GM11168 (cell line): Measurements from ENCODE around the gene DNAH3.

Experiments used
- in situ Hi-C: fragments of 300-500 bp; cut with MboI; formaldehyde crosslinking; loops from one replicate; pipeline ENCODE4 v1.12.0; 2022; ENCODE audit warnings: low sequenced_read_pairs; ENCODE audit not compliant: unreplicated experiment

Gene DNAH3

GRCh38 chr16:21150375-21151001 is at the start of gene DNAH3:
TSS of gene DNAH3 (minus strand) at chr16:21150846. CDS start at chr16:21150319, 527 bp downstream.
- in situ Hi-C loops = no loop called here

GRCh38 chr16:21199607-21200218 is 49.1 kb upstream of the DNAH3 start:
- in situ Hi-C loops = loop anchor here (10.0 kb wide), 1 partner anchor 75 kb away; the partner anchor contains the start of gene CRYM

GRCh38 chr16:21197621-21198020 is 47.0 kb upstream of the DNAH3 start:
- in situ Hi-C loops = loop anchor here (10.0 kb wide), 1 partner anchor 77 kb away; the partner anchor contains the start of gene CRYM

GRCh38 chr16:21197112-21197511 is 46.5 kb upstream of the DNAH3 start:
- in situ Hi-C loops = loop anchor here (10.0 kb wide), 1 partner anchor 78 kb away; the partner anchor contains the start of gene CRYM

GRCh38 chr16:21195330-21195729 is 44.7 kb upstream of the DNAH3 start:
- in situ Hi-C loops = loop anchor here (10.0 kb wide), 1 partner anchor 79 kb away; the partner anchor contains the start of gene CRYM

- in situ Hi-C loops = loop anchor here (10.0 kb wide), 1 partner anchor 80 kb away; the partner anchor contains the start of gene CRYM
Measured at GRCh38 chr16:21194771-21195301, 44.2 kb upstream of the DNAH3 start.

- in situ Hi-C loops = loop anchor here (10.0 kb wide), 1 partner anchor 82 kb away; the partner anchor contains the start of gene CRYM
Measured at GRCh38 chr16:21192991-21193390, 42.3 kb upstream of the DNAH3 start.

- in situ Hi-C loops = loop anchor here (10.0 kb wide), 1 partner anchor 84 kb away; the partner anchor contains the start of gene CRYM
Measured at GRCh38 chr16:21190599-21190998, 40.0 kb upstream of the DNAH3 start.

- in situ Hi-C loops = loop anchor here (10.0 kb wide), 1 partner anchor 85 kb away; the partner anchor contains the start of gene CRYM
Measured at GRCh38 chr16:21190013-21190412, 39.4 kb upstream of the DNAH3 start.

GRCh38 chr16:21189311-21189710 is 38.7 kb upstream of the DNAH3 start:
- in situ Hi-C loops = loop anchor here (5.0 kb wide), 1 partner anchor 373 kb away; no protein-coding TSS in a partner anchor

- in situ Hi-C loops = loop anchor here (5.0 kb wide), 1 partner anchor 376 kb away; no protein-coding TSS in a partner anchor
Measured at GRCh38 chr16:21186326-21186691, 35.7 kb upstream of the DNAH3 start.

GRCh38 chr16:21185659-21186325 is 35.1 kb upstream of the DNAH3 start:
- in situ Hi-C loops = loop anchor here (5.0 kb wide), 1 partner anchor 377 kb away; no protein-coding TSS in a partner anchor

- in situ Hi-C loops = loop anchor here (5.0 kb wide), 1 partner anchor 377 kb away; no protein-coding TSS in a partner anchor
Measured at GRCh38 chr16:21184834-21185233, 34.2 kb upstream of the DNAH3 start.

- in situ Hi-C loops = no loop called here
Measured at GRCh38 chr16:21183995-21184394, 33.3 kb upstream of the DNAH3 start.

GRCh38 chr16:21179983-21180365 is 29.3 kb upstream of the DNAH3 start:
- in situ Hi-C loops = loop anchor here (10.0 kb wide), 1 partner anchor 1495 kb away; no protein-coding TSS in a partner anchor

GRCh38 chr16:21179126-21179982 is 28.7 kb upstream of the DNAH3 start:
- in situ Hi-C loops = loop anchor here (10.0 kb wide), 1 partner anchor 1495 kb away; no protein-coding TSS in a partner anchor

GRCh38 chr16:21175397-21175796 is 24.8 kb upstream of the DNAH3 start:
- in situ Hi-C loops = loop anchor here (10.0 kb wide), 1 partner anchor 1499 kb away; no protein-coding TSS in a partner anchor

- in situ Hi-C loops = loop anchor here (10.0 kb wide), 1 partner anchor 1502 kb away; no protein-coding TSS in a partner anchor
Measured at GRCh38 chr16:21172650-21173049, 22.0 kb upstream of the DNAH3 start.

- in situ Hi-C loops = loop anchor here (10.0 kb wide), 1 partner anchor 1505 kb away; no protein-coding TSS in a partner anchor
Measured at GRCh38 chr16:21170116-21170515, 19.5 kb upstream of the DNAH3 start.
